HG03439 (cell line): ENCODE data around the gene NUTM2G.
"Not testable (repeated sequence)": the region's sequence is repeated elsewhere in the genome, so short reads cannot be mapped to it uniquely, and the experiment has no call there.

Source experiments
- ATAC-seq: cut with Tn5 transposase; IDR thresholded peaks from one replicate; pipeline ENCODE4 v1.9.1; 2021; ENCODE audit warnings: mild to moderate bottlenecking, moderate library complexity; ENCODE audit not compliant: unreplicated experiment

NUTM2G gene

DNA sequence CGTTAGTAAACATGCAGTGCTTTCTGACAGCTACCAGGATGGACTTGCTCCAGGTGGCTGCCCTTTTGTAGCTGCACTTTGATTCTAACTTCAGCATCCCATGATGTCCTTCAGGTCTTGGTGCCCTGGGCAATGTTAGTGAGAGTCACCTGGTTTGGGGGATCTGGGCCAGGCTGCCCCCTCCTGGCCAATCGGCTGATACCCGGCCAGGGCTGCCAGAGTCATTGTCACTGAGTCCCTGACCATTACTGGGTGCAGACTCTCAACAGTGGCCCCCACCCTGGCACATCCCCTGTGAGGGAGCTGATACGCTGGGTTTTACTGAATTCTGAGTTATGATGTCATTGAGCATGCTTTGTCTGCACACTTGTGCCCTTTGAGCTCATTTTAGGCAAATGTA lies 13.5 kb downstream of the NUTM2G start:
- not testable (repeated sequence) for ATAC-seq

DNA sequence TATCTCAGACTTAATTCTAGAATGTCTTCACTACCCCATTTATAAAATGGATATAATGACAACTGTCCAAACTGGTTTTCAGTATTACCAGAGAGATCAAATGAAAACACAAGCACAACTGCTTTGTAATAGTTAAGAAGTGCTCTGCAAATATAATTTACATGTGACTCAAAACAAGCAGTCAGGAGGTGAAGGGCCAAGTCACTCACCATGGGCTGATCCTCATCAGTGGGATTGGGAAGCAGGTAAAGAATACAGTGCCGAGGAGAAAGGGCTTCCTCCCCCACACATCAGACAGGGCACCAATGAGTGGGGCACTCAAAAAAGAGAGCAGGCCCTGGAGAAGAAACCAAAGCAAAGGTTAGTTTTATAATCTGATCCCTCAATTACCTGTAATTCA lies 20.7 kb downstream of the NUTM2G start:
- ATAC-seq = not testable (repeated sequence)

DNA sequence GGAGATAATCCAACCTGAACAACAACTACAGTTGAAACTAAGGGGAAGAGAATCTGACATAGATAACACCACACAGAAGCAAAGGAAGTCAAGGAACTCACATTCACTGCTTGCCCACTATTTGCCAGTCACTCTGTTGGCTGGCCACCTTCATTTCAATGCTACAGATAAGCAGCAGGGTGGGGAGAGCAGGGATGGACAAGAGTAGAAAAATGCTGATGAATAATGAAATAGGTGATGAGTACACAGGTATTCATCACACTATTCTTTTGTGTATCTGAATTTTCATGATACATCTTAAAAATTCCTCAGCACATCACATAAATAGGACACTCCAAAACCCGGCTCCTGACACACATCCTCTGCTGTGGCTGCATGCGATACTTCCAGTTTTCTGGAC lies 21.9 kb downstream of the NUTM2G start:
- ATAC-seq = not testable (repeated sequence)

DNA sequence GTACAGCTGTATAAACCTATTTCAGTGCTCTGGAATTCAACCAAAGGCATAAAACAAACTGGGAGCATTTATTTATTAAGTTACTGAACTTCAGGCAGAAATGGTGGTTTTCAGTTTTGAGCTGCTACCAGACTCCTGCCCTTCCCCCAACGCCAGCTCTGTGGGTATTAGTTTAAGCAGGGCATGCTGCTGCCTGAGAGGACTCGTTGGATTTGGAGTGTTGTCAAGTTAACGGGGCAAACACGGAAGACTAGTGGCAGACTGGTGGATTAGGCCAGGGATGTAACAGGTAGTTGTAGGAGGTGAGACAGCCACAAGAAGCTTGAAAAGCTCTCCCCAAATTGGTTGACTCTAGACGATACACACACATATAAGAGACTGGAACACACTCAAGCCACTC lies 38.9 kb downstream of the NUTM2G start:
- not testable (repeated sequence) for ATAC-seq

DNA sequence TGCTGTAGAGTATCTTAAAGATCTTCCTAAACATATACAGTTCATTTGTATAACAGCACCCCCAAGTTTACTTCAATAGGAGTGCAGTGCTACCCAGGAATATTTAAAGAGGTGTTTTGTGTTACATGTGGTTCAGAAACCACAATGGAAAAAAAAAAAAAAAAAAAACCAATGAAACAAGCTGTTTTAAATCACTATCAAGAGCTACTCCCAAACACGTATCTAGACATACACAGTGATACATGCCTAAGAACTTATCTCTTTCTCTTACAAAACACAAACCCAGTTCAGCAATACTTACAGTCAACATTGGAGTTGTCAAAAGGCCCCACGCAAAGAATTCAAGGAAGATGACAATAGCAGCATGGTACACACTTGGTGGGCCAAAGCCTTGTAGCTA lies 43.9 kb downstream of the NUTM2G start:
- not testable (repeated sequence) for ATAC-seq

DNA sequence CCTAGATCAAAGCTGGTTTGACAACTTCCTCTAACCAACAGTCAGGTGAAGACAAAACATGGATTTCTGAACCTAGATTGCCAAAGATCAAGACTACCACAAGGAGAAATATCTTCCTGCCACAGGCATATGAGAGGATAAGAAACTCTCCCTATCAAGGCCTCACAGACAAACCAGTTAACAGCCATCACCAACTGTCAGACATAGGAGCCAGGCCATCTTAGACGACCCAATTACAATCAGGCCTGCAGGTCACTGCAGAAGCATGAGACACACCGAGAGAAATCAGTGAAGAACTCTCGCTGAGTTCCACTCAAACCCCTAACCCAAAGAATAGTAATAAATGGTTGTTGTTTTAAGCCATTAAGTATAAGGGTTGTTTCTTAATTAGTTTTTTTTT lies 45.4 kb downstream of the NUTM2G start:
- not testable (repeated sequence) for ATAC-seq

DNA sequence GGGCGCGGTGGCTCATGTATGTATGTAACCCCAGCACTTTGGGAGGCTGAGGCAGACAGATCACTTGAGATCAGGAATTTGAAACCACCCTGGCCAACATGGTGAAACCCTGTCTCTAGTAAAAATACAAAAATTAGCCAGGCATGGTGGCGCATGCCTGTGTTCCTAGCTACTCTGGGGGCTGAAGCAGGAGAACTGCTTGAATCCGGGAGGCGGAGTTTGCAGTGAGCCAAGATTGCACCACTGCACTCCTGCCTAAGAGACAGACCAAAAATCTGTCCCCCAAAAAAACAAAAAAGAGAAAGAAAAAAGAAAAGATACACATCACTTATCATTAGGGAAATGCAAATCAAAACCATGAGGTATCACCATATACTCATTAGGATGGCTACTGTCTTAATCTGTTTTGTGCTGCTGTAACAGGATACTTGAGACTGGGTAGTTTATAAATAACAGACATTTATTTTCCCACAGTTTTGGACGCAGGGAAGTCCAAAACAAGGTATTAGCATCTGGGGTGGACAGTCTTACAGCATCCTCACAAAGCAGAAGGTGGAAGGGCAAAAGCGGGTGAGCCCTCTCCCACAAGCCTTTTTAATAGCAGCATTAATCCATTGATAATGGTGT lies 55.0 kb downstream of the NUTM2G start:
- not testable (repeated sequence) for ATAC-seq

DNA sequence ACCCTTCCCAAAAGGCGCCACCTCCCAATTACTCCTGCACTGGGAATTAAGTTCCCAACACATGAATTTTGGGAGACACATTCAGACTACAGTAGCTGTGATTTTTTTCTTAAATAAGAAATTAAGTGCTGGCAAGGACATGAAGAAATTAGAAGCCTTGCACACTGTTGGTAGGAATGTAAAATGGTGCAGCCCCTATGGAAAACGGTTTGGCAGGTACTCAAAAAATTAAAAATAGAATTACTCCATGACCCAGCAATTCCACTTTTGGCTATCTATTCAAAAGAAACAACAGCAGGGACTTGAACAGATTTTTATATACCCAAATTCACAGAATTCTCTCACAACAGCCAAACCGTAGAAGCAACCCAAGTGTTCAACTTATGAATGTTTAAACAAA lies 55.5 kb downstream of the NUTM2G start:
- not testable (repeated sequence) for ATAC-seq

DNA sequence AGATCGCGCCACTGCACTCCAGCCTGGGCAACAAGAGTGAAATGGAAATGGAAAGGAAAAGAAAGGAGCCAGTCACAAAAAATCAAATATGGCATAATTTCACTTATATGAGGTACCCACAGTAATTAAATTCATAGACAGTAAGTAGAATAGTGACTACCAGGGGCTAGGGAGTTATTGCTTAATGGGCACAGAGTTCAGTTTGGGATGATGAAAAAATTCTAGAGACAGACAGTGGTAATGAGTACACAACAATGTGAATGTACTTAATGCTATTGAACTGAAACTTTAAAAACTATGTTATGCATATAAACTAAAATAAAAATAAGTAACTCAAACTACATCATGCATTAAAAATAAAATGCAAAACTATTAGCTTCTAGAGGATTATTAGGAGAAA lies 56.2 kb downstream of the NUTM2G start:
- ATAC-seq = not testable (repeated sequence)
